ENCODE measurements around the gene LIPT1. TPM values are rescaled to one million over a fixed set of nuclear protein-coding genes. Genes with fewer than 3 reads are reported as not detected.
"Not testable (repeated sequence)": the region's sequence is repeated elsewhere in the genome, so short reads cannot be mapped to it uniquely, and the experiment has no call there.

LIPT1 gene
- 10 to 100 TPM; 15.1 to 21.1 (median 17.4) TPM for polyA plus RNA-seq (ENCODE audit: insufficient read depth in 1 of 5, insufficient read length in 5 of 5, low replicate concordance in 1 of 5)
- long read RNA-seq, donor 1, partial matches to known transcripts, result 0 of 4 reads
- long read RNA-seq, donor 1, other reads (novel, unspliced or antisense), result 0 of 4 reads
- long read RNA-seq, donor 2, partial matches to known transcripts, result 0 of 5 reads
- long read RNA-seq, donor 2, other reads (novel, unspliced or antisense), result 0 of 5 reads
- long read RNA-seq, donor 3, result 0 reads
- long read RNA-seq, donor 4, partial matches to known transcripts, result 0 of 7 reads
- long read RNA-seq, donor 4, other reads (novel, unspliced or antisense), result 0 of 7 reads
- long read RNA-seq, donor 5, partial matches to known transcripts, result 6 of 10 reads
- long read RNA-seq, donor 5, other reads (novel, unspliced or antisense), result 0 of 10 reads
- long read RNA-seq, donor 6, result 0 reads
- long read RNA-seq, donor 7, partial matches to known transcripts, result 0 of 7 reads
- long read RNA-seq, donor 7, other reads (novel, unspliced or antisense), result 0 of 7 reads
- long read RNA-seq, donor 8, partial matches to known transcripts, result 0 of 3 reads
- long read RNA-seq, donor 8, other reads (novel, unspliced or antisense), result 0 of 3 reads

- DNase-seq, result peak; percentile 91 to 92
Measured at GRCh38 chr2:99154643-99155536, at the start of gene LIPT1, which contains the start of gene TSGA10. LIPT1 (plus strand) TSS chr2:99154967; CDS start chr2:99161958, 6,991 bp downstream. TSGA10 (minus strand) TSS chr2:99154942; CDS start chr2:99109439, 45,503 bp downstream.

- DNase-seq, result no peak
Measured at GRCh38 chr2:99106913-99107312, 47.9 kb upstream of the LIPT1 start.

GRCh38 chr2:99111236-99111635 lies 43.5 kb upstream of the LIPT1 start:
- no peak for DNase-seq

- no peak for DNase-seq
Measured at GRCh38 chr2:99111945-99112344, 42.8 kb upstream of the LIPT1 start.

- DNase-seq, result no peak
Measured at GRCh38 chr2:99112617-99113016, 42.1 kb upstream of the LIPT1 start.

- no peak for DNase-seq
Measured at GRCh38 chr2:99127981-99128380, 26.8 kb upstream of the LIPT1 start.

GRCh38 chr2:99135044-99135556 lies 19.7 kb upstream of the LIPT1 start:
- DNase-seq, result not testable (repeated sequence)

- DNase-seq, result no peak
Measured at GRCh38 chr2:99139003-99139402, 15.8 kb upstream of the LIPT1 start.

GRCh38 chr2:99140056-99140859 lies 14.5 kb upstream of the LIPT1 start:
- no peak for DNase-seq

- DNase-seq, result no peak
Measured at GRCh38 chr2:99140860-99141109, 14.0 kb upstream of the LIPT1 start.

- DNase-seq, result peak; percentile 88 to 90
Measured at GRCh38 chr2:99141110-99142108, 13.4 kb upstream of the LIPT1 start, which contains the start of gene C2orf15. C2orf15 (plus strand) TSS chr2:99141707; CDS start chr2:99150559, 8,852 bp downstream.

GRCh38 chr2:99150706-99151105 lies 4.1 kb upstream of the LIPT1 start:
- DNase-seq, result no peak

- DNase-seq, result no peak
Measured at GRCh38 chr2:99152199-99152895, 2.4 kb upstream of the LIPT1 start.

GRCh38 chr2:99153921-99154604 lies 704 bp upstream of the LIPT1 start:
- DNase-seq, result no peak

GRCh38 chr2:99156891-99157290 lies 2.1 kb downstream of the LIPT1 start:
- DNase-seq, result no peak

GRCh38 chr2:99158599-99158998 lies 3.8 kb downstream of the LIPT1 start:
- DNase-seq, result no peak

GRCh38 chr2:99159594-99159993 lies 4.8 kb downstream of the LIPT1 start:
- DNase-seq, result no peak

GRCh38 chr2:99166218-99166617 lies 11.5 kb downstream of the LIPT1 start:
- DNase-seq, result no peak

GRCh38 chr2:99169534-99169933 lies 14.8 kb downstream of the LIPT1 start:
- no peak for DNase-seq

All from right lung (tissue), 10 donors.